HepG2 (cell line): ENCODE measurements around the gene TSPAN31. TPM values are rescaled to one million over a fixed set of nuclear protein-coding genes. Genes with fewer than 3 reads are reported as not detected.

Experiments
- ELF1 ChIP-seq: sonication (generic); formaldehyde crosslinking; IDR thresholded peaks from 2 replicates; pipeline ENCODE4 v1.4.0; 2020; ENCODE audit warnings: missing genetic modification reagents
- RARA ChIP-seq: IDR thresholded peaks from 2 replicates; pipeline ENCODE4 v1.6.1; 2016; ENCODE audit warnings: missing genetic modification reagents, missing compliant biosample characterization
- ZNF616 ChIP-seq: sonication (generic); formaldehyde crosslinking; IDR thresholded peaks from 2 replicates; pipeline ENCODE4 v1.5.0; 2020; ENCODE audit warnings: low read depth, mild to moderate bottlenecking, missing genetic modification reagents
- polyA plus RNA-seq, 8 experiments: library from polyadenylated mRNA; depleted of rRNA in 3 of 8; stranded (reverse) in 7 of 8; unstranded in 1 of 8; fragments of >200 nt; fragmentation: Illumina TruSeq in 4 of 8; extraction: Trizol in 4 of 8; gene quantifications; 2 replicates each; pipeline versions ENCODE4 v1.2.1 to v1.2.3, GENCODE V29; 2011 to 2016; ENCODE audit warnings: low read depth in 4 of 8, missing spikeins in 1 of 8, mixed read lengths in 1 of 8; ENCODE audit not compliant: insufficient read depth in 1 of 8
- total RNA-seq, 5 experiments: library from RNA; depleted of rRNA; stranded (reverse); fragments of >200 nt; fragmentation: Illumina TruSeq; extraction: Trizol; gene quantifications; 2 replicates each; pipeline ENCODE4 v1.2.3, GENCODE V29; 2016; ENCODE audit warnings: low read depth in 1 of 5
- TF ChIP-seq, protein P1 (sequence below): sonication (generic); formaldehyde crosslinking; IDR thresholded peaks from 2 replicates; pipeline ENCODE4 v1.4.0; 2020; ENCODE audit warnings: mild to moderate bottlenecking, missing genetic modification reagents

The TSPAN31 gene
- total and polyA plus RNA-seq, 2 of the 13 experiments (the other 11 are each of a cell fraction or from before 2014, with no cell fraction given), result 10.4 to 24.6 TPM

DNA sequence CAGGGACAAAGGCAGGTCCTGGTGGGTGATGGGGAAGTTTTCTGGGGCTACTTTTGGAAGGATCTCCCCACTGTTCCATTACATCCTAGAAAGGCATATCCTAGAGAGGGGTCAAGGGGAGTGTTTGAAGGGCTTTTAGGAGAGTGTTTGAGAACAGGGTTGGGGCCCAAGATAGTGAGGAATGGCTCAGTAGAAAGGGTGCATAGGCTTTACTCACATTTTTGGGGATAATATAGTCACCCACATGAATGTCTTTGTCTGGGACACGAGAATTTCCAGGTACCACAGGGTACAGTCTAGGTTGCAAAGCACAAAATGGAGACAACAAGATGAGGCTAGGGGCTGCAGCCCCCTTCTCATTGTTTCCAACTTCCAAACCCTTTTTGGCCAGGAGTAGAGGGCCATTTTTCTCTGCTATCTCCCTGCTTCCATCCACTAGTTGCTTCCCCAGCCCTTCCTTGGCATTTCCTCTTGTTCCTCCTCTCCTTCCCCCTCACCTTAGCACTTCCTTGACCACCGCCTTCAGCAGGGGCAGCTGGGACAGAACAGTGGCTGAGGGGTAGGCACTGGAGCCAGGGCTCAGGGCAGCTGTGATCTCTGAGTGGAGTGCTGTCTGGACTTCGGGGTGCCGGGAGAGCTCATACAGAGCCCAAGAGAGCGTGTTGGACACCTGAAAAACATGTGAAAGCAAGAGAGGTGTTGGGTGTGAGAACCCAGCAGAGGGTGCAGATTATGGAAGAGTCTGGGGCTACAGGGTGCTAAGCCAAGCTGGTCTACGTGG lies 19.2 kb downstream of the TSPAN31 start (continued):
- TF ChIP-seq, protein P1, sequence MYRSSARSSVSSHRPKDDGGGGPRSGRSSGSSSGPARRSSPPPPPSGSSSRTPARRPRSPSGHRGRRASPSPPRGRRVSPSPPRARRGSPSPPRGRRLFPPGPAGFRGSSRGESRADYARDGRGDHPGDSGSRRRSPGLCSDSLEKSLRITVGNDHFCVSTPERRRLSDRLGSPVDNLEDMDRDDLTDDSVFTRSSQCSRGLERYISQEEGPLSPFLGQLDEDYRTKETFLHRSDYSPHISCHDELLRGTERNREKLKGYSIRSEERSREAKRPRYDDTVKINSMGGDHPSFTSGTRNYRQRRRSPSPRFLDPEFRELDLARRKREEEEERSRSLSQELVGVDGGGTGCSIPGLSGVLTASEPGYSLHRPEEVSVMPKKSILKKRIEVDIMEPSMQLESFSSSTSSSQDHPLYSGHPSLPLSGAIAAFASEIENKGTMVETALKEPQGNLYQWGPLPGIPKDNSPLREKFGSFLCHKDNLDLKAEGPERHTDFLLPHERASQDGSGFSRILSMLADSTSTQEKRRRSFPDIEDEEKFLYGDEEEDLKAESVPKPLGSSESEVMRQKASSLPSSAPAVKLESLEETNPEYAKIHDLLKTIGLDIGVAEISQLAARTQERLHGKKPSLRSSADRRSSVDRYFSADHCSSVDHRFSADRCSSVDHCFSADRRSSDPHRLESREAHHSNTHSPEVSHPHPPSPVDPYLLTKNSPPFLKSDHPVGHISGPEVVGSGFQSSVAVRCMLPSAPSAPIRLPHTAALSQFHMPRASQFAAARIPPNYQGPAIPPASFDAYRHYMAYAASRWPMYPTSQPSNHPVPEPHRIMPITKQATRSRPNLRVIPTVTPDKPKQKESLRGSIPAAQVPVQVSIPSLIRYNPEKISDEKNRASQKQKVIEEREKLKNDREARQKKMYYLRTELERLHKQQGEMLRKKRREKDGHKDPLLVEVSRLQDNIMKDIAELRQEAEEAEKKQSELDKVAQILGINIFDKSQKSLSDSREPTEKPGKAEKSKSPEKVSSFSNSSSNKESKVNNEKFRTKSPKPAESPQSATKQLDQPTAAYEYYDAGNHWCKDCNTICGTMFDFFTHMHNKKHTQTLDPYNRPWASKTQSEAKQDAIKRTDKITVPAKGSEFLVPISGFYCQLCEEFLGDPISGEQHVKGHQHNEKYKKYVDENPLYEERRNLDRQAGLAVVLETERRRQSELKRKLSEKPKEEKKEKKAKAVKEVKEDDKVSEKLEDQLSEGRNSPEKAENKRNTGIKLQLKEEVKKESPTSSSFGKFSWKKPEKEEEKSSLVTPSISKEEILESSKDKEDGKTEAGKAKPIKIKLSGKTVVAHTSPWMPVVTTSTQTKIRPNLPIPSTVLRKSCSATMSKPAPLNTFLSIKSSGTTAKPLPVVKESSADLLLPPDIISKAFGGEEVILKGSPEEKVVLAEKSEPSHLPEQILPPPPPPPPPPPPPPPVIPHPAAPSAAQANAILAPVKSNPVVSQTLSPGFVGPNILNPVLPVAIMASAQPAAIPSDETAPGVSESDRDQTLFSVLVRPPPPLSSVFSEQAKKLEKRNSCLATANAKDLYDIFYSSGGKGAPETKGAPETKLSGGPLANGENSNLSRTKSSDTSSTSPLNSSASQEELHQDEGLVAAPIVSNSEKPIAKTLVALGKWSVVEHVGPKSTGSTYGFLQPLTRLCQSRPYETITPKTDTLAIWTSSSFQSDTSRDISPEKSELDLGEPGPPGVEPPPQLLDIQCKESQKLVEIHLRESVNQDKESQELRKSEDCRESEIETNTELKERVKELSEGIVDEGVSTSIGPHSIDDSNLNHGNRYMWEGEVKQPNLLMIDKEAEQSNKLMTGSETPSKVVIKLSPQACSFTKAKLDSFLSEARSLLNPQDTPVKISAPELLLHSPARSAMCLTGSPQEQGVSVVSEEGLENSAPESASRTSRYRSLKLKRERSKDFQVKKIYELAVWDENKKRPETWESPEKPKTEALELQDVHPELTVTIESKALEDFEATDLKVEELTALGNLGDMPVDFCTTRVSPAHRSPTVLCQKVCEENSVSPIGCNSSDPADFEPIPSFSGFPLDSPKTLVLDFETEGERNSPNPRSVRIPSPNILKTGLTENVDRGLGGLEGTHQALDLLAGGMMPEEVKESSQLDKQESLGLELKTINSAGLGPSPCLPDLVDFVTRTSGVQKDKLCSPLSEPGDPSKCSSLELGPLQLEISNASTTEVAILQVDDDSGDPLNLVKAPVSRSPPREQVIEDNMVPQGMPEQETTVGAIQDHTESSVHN, result no peak
- no peak for TF ChIP-seq RARA (CRISPR knock-in tag)
- TF ChIP-seq ELF1 (CRISPR knock-in tag), result no peak
- TF ChIP-seq ZNF616 (CRISPR knock-in tag), result no peak
- TF ChIP-seq, all 625 proteins: peak for 0
